Subcutaneous adipose tissue (tissue), 4 donors: ENCODE results near the gene ZBTB8B. TPM values are rescaled to one million over a fixed set of nuclear protein-coding genes. Genes with fewer than 3 reads are reported as not detected.

Experiments
- total RNA-seq, 4 donors: library from RNA; depleted of rRNA; stranded (reverse); fragments of >200 nt; gene quantifications; one replicate each; pipeline ENCODE4 v1.1.0, GENCODE V29; 2016
- TF ChIP-seq, protein P1 (sequence below): fragments of 450-650 bp; IDR thresholded peaks from one replicate; pipeline ENCODE4 v1.5.1; 2016; ENCODE audit warnings: low read depth, mild to moderate bottlenecking, control low read depth, antibody characterized with exemption, moderate library complexity

Gene ZBTB8B
- total RNA-seq, 4 donors from 2014 or later = under 0.01 TPM; not detected in 3

DNA sequence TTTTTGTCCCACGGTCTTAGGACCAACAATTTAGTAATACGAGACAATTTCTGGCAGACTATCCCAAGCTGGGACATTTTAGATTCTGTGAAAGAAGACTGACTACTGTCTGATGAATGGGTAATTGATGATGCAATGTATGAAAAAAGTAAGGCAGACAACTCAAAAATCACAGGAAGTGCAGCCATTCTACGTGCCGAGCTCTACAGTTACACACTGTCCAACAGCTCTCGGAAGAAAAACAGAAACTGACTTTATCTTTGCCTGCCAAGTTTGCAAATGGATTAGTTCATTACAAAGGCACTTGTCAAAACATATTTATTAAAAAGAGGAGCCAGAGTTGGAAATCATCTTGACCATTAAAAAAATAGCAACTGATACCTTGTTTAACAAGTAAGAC is 31.3 kb downstream of the ZBTB8B start:
- TF ChIP-seq, protein P1, sequence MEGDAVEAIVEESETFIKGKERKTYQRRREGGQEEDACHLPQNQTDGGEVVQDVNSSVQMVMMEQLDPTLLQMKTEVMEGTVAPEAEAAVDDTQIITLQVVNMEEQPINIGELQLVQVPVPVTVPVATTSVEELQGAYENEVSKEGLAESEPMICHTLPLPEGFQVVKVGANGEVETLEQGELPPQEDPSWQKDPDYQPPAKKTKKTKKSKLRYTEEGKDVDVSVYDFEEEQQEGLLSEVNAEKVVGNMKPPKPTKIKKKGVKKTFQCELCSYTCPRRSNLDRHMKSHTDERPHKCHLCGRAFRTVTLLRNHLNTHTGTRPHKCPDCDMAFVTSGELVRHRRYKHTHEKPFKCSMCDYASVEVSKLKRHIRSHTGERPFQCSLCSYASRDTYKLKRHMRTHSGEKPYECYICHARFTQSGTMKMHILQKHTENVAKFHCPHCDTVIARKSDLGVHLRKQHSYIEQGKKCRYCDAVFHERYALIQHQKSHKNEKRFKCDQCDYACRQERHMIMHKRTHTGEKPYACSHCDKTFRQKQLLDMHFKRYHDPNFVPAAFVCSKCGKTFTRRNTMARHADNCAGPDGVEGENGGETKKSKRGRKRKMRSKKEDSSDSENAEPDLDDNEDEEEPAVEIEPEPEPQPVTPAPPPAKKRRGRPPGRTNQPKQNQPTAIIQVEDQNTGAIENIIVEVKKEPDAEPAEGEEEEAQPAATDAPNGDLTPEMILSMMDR = no peak

DNA sequence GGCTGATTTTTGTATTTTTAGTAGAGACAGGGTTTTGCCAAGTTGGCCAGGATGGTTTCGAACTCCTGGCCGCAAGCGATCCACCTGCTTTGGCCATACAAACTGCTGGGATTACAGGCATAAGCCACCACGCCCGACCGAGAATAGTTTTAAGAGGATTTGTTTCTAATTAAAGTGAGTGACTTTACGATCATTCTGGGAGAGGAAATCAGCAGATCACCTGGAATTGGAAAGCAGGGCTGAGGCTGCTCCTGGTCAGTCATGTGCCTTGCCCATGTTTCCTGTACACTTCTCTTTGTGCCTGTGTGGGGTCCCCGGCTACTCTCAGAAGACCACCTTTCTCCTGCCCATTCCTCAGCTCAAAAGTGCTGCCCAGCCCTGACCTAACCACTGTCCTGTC is 33.9 kb downstream of the ZBTB8B start:
- TF ChIP-seq, protein P1 = no peak

DNA sequence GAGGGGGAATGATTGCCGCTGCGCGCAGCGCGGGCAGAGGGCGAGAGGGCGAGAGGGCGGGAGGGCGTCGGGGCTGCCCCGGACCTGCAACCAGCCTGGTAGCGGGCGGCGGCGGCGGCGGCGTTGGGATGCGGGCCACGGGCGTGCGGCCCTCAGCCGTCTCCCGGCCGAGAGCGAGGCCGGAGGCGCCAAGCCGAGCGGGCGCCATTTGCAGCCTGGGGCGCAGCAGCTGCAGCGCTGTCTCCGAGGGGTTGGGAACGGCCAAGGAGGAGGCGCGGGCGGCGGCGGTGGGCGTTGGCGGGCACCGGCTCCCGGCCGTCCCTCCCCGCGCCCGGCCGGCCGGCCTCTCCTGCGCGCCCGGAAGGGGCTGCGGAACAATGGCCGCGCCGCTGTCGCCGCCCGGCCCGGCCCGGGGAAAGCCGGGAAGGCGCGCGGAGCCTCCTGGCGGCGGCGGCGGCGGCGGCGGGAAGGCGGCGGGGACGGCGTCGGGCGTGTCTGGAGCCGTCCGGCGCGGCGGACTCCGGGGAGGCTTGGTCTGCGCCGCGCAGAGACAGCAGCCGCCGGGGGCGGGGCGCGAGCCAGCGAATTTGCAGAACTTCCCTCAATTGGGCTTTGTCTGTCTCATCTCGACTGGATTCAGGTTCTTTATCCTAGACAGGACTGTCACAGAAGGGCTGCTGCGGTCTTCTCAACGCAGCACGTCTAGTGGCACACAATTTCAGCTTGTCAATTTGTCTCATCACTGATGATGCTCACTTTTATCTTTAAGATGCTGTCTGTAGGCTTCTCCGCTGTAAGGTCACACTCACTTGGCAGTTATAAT is 35.7 kb downstream of the ZBTB8B start:
- TF ChIP-seq, protein P1 = no peak

DNA sequence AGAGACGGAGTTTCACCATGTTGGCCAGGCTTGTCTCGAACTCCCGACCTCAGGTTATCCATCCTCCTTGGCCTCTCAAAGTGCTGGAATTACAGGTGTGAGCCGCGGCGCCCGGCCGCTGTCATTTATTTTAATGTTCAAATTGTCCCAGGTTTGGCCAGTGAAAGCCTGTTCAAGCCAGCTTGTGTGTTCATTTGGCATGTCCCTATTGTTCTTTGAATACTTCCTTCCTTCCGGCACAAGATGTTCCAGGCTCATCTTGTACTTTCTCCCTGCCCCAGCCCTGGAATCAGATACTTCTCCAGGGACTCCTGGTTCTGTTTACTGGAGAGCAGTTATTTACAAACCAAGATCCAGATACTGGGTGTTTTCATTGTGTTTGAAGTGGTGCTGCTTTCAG is 37.0 kb downstream of the ZBTB8B start:
- TF ChIP-seq, protein P1 = no peak

DNA sequence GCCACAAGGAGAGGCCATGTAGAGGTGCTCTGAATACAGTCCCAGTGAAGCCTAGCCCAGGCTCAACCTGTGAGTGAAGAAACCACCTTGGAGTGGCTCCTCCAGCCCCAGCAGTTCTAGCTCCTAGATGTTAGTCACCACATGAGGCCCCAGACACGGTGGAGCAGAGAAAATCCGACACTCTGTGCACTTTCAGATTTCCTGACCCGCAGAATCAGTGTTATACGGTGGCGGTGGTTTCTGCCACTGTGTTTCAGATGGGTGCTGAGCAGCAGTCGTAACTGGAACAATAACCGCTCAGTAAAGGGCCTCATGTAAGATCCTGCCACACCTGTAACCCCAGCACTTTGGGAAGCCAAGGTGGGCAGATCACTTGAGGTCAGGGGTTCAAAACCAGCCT is 38.3 kb downstream of the ZBTB8B start:
- TF ChIP-seq, protein P1 = no peak

DNA sequence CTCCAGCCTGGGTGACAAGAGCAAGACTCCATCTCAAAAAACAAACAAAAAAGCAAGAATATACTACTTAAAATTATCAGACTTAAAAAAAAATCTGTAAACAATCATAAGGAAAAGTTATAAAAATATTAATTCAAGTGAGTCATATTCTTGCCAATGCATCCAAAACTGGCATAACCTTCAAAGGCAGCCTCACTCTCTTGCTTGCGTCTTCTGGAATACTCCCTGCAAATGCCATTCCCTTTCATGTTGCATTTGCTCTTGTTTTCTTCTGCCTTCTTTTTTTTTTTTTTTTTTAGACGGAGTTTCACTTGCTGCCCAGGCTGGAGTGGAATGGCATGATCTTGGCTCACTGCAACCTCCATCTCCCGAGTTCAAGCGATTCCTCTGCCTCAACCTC is 42.1 kb downstream of the ZBTB8B start:
- TF ChIP-seq, protein P1 = no peak

DNA sequence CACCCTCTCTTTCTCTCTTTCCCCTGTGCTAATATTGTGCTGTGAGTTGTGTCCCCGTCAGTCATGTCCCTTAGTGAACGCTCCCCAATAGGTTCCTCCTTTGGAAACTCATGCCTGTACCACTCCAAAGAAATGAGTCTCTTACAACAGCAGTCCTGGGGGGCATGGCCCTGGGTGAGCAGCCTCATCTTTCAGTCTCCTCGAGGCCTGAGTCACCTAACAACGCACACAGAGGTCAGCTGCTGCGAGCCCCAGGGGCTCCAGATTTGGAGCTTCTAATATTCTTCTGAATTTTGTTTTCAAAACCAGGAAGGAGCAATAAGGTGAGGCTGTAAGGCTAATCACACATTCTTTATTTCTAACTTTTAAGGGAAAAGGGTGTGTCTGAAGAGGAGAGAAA is 43.9 kb downstream of the ZBTB8B start:
- TF ChIP-seq, protein P1 = no peak
